Measurements from ENCODE around the gene RB1.
"Not testable (repeated sequence)": the region's sequence is repeated elsewhere in the genome, so short reads cannot be mapped to it uniquely, and the experiment has no call there.

The RB1 gene

GRCh38 chr13:48297131-48297786 is 6.3 kb upstream of the RB1 start:
- no peak for DNase-seq (ENCODE audit: low read depth, low spot score)

- DNase-seq (ENCODE audit: low read depth, low spot score) = no peak
Observed at GRCh38 chr13:48299591-48299990, 4.0 kb upstream of the RB1 start.

- DNase-seq (ENCODE audit: low read depth, low spot score) = no peak
Observed at GRCh38 chr13:48302871-48303358, 636 bp upstream of the RB1 start.

GRCh38 chr13:48304143-48304876 is 759 bp downstream of the RB1 start:
- DNase-seq (ENCODE audit: low read depth, low spot score) = peak; percentile 68

GRCh38 chr13:48311223-48311622 is 7.7 kb downstream of the RB1 start:
- no peak for DNase-seq (ENCODE audit: low read depth, low spot score)

- peak; percentile 3 for DNase-seq (ENCODE audit: low read depth, low spot score)
Observed at GRCh38 chr13:48315969-48316650, 12.6 kb downstream of the RB1 start.

- DNase-seq (ENCODE audit: low read depth, low spot score) = no peak
Observed at GRCh38 chr13:48316826-48317510, 13.4 kb downstream of the RB1 start.

- DNase-seq (ENCODE audit: low read depth, low spot score) = peak; percentile 3
Observed at GRCh38 chr13:48317511-48318376, 14.2 kb downstream of the RB1 start.

GRCh38 chr13:48318377-48318811 is 14.8 kb downstream of the RB1 start:
- DNase-seq (ENCODE audit: low read depth, low spot score) = no peak

- peak; percentile 3 for DNase-seq (ENCODE audit: low read depth, low spot score)
Observed at GRCh38 chr13:48318821-48319511, 15.4 kb downstream of the RB1 start.

GRCh38 chr13:48319531-48320398 is 16.2 kb downstream of the RB1 start:
- peak; percentile 2 for DNase-seq (ENCODE audit: low read depth, low spot score)

- no peak for DNase-seq (ENCODE audit: low read depth, low spot score)
Observed at GRCh38 chr13:48320399-48320790, 16.8 kb downstream of the RB1 start.

- peak; percentile 4 for DNase-seq (ENCODE audit: low read depth, low spot score)
Observed at GRCh38 chr13:48320891-48321510, 17.4 kb downstream of the RB1 start.

GRCh38 chr13:48322294-48322693 is 18.7 kb downstream of the RB1 start:
- DNase-seq (ENCODE audit: low read depth, low spot score) = no peak

- DNase-seq (ENCODE audit: low read depth, low spot score) = peak; percentile 30
Observed at GRCh38 chr13:48333976-48334375, 30.4 kb downstream of the RB1 start.

GRCh38 chr13:48334534-48335127 is 31.1 kb downstream of the RB1 start:
- peak; percentile 52 for DNase-seq (ENCODE audit: low read depth, low spot score)

GRCh38 chr13:48339198-48339597 is 35.6 kb downstream of the RB1 start:
- DNase-seq (ENCODE audit: low read depth, low spot score) = not testable (repeated sequence)

- DNase-seq (ENCODE audit: low read depth, low spot score) = no peak
Observed at GRCh38 chr13:48344264-48344663, 40.7 kb downstream of the RB1 start.
